ENCODE results near the gene UBE2M.
A peak's percentile ranks its signal among the peaks of the same experiment; 100 is the strongest.

The UBE2M gene

DNA sequence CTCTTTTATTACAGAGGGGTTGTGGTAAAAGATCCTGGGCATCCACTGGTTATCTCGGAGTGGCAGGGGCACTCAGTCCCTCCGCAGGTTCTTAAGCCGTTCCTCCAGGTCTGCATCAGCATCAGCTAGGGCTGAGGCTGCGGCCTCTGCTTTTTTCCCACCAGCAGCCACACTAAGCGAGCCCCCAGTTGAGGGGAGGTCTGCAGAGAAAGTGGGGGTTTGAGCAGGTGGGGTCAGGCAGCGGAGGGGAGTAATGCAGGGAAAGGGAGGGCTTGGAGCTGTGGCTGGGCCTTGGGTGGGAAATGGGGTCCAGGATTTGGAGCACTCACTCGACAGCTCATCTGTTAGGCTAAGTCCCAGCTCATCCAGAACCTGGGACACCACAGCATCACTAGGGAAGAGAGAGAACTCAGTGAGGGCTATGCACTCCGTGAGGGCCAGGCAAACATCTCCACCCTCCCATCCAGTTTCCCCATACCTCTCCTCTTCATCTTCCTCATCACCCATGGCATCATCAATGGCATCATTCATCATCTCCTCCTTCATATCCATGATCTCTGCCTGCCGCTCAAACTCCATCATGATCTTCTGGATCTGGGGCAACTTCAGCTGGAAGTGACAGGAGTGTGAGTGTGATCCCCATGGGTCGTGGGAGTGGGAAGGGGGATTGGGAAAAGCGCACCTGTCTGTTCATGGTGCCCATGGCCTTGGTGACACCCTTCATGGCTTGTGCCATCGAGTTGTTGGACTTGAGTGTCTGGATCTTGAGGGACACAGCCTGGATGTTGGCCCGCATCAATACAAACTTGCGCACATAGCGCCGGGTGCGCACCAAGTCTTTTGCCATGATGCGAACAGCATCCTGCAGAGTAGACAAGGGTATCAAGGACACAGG lies 6.6 kb downstream of the UBE2M start:
- Histone ChIP-seq H3K27ac (ENCODE audit: low read length) (no peak overlapping the region), H3K9me3 (ENCODE audit: insufficient read depth, low read depth, low read length) (no peaks in the 10 kb centered on the region), H3K4me3 (ENCODE audit: low read length) (no peak overlapping the region), H3K9ac (ENCODE audit: low read depth, low read length) (no peak overlapping the region), H3K36me3 (ENCODE audit: insufficient read depth, low read depth, low read length) (peaks cover 72% of the 10 kb centered on the region), H3K4me1 (ENCODE audit: insufficient read depth, low read length) (peaks cover 4% of the 10 kb centered on the region; the same call in 1 of the 2 replicates), H3K27me3 (ENCODE audit: insufficient read depth, low read length) (no peaks in the 10 kb centered on the region)

DNA sequence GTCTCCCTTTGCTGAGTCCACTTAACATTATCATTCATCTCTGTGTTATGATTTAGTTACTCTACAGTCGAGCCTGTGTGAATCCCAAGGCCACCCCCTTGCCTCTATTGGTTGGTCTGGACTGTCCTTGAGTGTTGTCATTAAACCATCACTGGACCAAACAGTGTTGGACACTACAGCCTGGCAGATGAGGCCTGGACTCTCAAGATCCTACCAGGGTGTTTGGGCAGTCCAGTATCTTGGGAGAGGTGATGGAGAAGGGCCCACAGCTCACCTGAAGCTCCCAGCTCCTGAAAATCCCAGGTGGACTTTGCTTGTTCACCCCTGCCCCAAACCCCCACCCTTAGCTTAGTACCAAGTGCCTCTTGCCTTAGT lies 7.3 kb downstream of the UBE2M start:
- Histone ChIP-seq H3K4me3 (ENCODE audit: low read length) (no peak overlapping the region), H3K27ac (ENCODE audit: low read length) (no peak overlapping the region), H3K9ac (ENCODE audit: low read depth, low read length) (no peak overlapping the region), H3K36me3 (ENCODE audit: insufficient read depth, low read depth, low read length) (peaks cover 72% of the 10 kb centered on the region), H3K27me3 (ENCODE audit: insufficient read depth, low read length) (no peaks in the 10 kb centered on the region), H3K9me3 (ENCODE audit: insufficient read depth, low read depth, low read length) (no peaks in the 10 kb centered on the region), H3K4me1 (ENCODE audit: insufficient read depth, low read length) (peaks cover 9% of the 10 kb centered on the region)

DNA sequence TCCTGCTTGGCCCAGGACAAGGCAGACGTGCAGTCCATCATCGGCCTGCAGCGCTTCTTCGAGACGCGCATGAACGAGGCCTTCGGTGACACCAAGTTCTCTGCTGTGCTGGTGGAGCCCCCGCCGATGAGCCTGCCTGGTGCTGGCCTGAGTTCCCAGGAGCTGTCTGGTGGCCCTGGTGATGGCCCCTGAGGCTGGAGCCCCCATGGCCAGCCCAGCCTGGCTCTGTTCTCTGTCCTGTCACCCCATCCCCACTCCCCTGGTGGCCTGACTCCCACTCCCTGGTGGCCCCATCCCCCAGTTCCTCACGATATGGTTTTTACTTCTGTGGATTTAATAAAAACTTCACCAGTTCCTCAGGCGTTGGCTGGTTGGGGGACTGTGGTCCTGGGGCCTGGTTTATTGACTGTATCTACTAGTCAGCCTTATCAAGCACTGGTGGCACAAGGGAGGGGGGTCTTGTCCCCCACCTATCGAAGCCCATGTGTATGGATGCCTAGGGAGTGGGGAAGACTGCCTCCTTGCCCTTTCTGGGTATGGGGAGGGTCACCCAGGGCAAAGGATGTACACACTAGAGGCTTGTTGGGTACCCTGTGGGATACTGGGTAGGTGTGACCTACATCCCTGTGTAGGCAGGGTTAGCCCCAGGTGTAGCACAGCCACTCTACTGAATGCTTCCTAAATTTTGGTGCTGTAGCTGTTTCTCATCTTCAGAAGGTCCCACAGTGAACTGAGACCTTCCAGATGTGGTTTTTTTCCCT lies 7.9 kb downstream of the UBE2M start:
- Histone ChIP-seq H3K4me3 (ENCODE audit: low read length) (no peak overlapping the region), H3K9ac (ENCODE audit: low read depth, low read length) (no peak overlapping the region), H3K4me1 (ENCODE audit: insufficient read depth, low read length) (peaks cover 12% of the 10 kb centered on the region), H3K9me3 (ENCODE audit: insufficient read depth, low read depth, low read length) (no peaks in the 10 kb centered on the region), H3K36me3 (ENCODE audit: insufficient read depth, low read depth, low read length) (peaks cover 75% of the 10 kb centered on the region), H3K27ac (ENCODE audit: low read length) (no peak overlapping the region), H3K27me3 (ENCODE audit: insufficient read depth, low read length) (no peaks in the 10 kb centered on the region)

DNA sequence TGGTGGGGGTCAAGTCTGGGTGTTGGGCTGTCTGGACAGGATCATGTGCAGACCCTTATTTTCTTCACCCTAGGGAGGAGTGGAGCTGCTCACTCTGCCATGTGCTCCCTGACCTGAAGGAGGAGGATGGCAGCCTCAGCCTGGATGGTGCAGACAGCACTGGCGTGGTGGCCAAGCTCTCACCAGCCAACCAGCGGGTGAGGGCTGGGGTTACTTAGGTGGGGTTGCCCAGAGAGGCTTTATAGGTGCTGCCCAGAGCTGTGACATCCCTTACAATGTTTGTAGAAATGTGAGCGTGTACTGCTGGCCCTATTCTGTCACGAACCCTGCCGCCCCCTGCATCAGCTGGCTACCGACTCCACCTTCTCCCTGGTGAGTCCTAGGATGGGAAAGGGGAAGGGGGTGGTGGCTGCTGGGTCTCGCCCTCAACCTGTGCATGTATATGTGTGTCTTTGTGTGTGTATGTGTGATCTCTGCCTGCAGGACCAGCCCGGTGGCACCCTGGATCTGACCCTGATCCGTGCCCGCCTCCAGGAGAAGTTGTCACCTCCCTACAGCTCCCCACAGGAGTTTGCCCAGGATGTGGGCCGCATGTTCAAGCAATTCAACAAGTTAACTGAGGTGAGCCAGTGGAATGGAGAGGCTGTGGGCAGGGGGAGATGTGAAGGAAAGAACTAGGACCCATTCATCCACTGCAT lies 8.6 kb downstream of the UBE2M start:
- Histone ChIP-seq H3K27me3 (ENCODE audit: insufficient read depth, low read length) (no peaks in the 10 kb centered on the region), H3K27ac (ENCODE audit: low read length) (no peak overlapping the region), H3K9me3 (ENCODE audit: insufficient read depth, low read depth, low read length) (no peaks in the 10 kb centered on the region), H3K4me1 (ENCODE audit: insufficient read depth, low read length) (peaks cover 12% of the 10 kb centered on the region), H3K4me3 (ENCODE audit: low read length) (no peak overlapping the region), H3K9ac (ENCODE audit: low read depth, low read length) (no peak overlapping the region), H3K36me3 (ENCODE audit: insufficient read depth, low read depth, low read length) (peaks cover 82% of the 10 kb centered on the region)

DNA sequence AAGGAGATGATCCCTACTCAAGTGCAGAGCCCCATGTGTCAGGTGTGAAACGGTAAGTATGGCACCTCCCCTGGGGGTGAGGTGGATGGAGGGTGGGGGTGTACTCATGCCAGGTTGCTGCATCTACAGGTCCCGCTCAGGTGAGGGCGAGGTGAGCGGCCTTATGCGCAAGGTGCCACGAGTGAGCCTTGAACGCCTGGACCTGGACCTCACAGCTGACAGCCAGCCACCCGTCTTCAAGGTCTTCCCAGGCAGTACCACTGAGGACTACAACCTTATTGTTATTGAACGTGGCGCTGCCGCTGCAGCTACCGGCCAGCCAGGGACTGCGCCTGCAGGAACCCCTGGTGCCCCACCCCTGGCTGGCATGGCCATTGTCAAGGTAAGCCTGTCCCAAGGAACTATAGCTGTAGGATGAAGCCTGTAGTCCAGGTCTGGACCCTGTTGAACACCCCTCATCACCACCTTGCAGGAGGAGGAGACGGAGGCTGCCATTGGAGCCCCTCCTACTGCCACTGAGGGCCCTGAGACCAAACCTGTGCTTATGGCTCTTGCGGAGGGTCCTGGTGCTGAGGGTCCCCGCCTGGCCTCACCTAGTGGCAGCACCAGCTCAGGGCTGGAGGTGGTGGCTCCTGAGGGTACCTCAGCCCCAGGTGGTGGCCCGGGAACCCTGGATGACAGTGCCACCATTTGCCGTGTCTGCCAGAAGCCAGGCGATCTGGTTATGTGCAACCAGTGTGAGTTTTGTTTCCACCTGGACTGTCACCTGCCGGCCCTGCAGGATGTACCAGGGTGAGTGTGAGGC lies 9.3 kb downstream of the UBE2M start:
- Histone ChIP-seq H3K9me3 (ENCODE audit: insufficient read depth, low read depth, low read length) (no peaks in the 10 kb centered on the region), H3K27me3 (ENCODE audit: insufficient read depth, low read length) (no peaks in the 10 kb centered on the region), H3K9ac (ENCODE audit: low read depth, low read length) (no peak overlapping the region), H3K36me3 (ENCODE audit: insufficient read depth, low read depth, low read length) (peaks cover 82% of the 10 kb centered on the region), H3K4me1 (ENCODE audit: insufficient read depth, low read length) (peaks cover 12% of the 10 kb centered on the region), H3K27ac (ENCODE audit: low read length) (no peak overlapping the region), H3K4me3 (ENCODE audit: low read length) (no peak overlapping the region)

DNA sequence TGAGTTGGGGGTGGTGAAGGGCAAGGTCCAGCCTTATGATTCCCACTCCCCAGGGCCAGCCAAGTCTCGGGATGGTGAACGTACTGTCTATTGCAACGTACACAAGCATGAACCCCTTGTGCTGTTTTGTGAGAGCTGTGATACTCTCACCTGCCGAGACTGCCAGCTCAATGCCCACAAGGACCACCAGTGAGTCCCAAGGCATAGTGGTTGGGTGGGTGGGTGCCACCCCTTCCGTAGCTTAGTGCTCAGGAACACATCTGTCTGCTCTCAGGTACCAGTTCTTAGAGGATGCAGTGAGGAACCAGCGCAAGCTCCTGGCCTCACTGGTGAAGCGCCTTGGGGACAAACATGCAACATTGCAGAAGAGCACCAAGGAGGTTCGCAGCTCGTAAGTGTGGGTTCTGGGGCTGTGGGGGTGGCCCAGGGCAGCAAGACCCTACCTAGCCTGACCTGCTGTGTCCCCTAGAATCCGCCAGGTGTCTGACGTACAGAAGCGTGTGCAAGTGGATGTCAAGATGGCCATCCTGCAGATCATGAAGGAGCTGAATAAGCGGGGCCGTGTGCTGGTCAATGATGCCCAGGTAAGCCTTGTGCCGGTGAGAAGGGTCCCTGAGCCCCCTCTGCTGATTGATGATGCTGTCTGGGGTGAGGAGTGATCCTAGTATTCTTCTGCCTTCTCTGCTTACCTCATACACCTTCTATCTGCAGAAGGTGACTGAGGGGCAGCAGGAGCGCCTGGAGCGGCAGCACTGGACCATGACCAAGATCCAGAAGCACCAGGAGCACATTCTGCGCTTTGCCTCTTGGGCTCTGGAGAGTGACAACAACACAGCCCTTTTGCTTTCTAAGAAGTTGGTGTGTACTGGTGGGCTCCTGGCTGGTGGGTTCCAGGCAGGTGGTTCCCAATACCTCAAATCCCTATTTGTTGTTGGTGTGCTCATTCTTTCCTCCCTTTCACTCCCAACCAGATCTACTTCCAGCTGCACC lies 10.8 kb downstream of the UBE2M start:
- H3K36me3 ChIP-seq (ENCODE audit: insufficient read depth, low read depth, low read length) = peaks cover 78% of the 10 kb centered on the region
- H3K9ac ChIP-seq (ENCODE audit: low read depth, low read length) = no peak overlapping the region
- peaks cover 9% of the 10 kb centered on the region for H3K4me1 ChIP-seq (ENCODE audit: insufficient read depth, low read length)
- no peaks in the 10 kb centered on the region for H3K9me3 ChIP-seq (ENCODE audit: insufficient read depth, low read depth, low read length)
- no peak overlapping the region for H3K27ac ChIP-seq (ENCODE audit: low read length)
- H3K27me3 ChIP-seq (ENCODE audit: insufficient read depth, low read length) = peaks cover 2% of the 10 kb centered on the region
- H3K4me3 ChIP-seq (ENCODE audit: low read length) = peak overlapping the region; percentile 7; the same call in 1 of the 2 replicates

DNA sequence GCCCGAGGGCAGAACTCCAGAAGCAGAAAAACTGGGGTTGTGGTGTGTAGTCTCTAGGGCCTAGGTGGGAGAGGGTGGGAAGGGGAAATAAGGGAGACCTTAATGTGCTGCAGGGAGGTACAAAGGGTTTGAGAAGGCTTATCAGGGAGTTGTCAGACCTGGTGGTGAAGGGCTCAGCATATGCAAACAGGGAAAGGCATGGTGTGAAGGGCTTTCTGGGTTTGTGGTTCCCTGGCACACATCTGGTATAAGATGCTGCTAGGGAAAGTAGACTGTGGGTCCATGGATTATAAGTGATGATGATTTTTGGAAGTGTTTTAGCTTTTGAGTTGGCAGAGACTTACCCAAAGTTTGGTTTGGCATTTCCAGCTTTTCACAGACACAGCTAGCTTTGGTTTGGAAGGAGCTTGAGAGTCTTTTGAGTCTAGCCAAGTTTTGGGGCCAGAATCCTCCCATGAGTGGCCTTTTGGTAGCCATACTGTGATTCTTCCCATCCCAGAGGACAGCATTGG lies 12.3 kb downstream of the UBE2M start:
- H3K9me3 ChIP-seq (ENCODE audit: insufficient read depth, low read depth, low read length) = no peaks in the 10 kb centered on the region
- H3K27ac ChIP-seq (ENCODE audit: low read length) = no peak overlapping the region
- H3K4me3 ChIP-seq (ENCODE audit: low read length) = peak overlapping the region; percentile 98
- peaks cover 9% of the 10 kb centered on the region for H3K4me1 ChIP-seq (ENCODE audit: insufficient read depth, low read length)
- H3K9ac ChIP-seq (ENCODE audit: low read depth, low read length) = peak overlapping the region; percentile 96
- peaks cover 16% of the 10 kb centered on the region for H3K27me3 ChIP-seq (ENCODE audit: insufficient read depth, low read length)
- peaks cover 62% of the 10 kb centered on the region for H3K36me3 ChIP-seq (ENCODE audit: insufficient read depth, low read depth, low read length)

DNA sequence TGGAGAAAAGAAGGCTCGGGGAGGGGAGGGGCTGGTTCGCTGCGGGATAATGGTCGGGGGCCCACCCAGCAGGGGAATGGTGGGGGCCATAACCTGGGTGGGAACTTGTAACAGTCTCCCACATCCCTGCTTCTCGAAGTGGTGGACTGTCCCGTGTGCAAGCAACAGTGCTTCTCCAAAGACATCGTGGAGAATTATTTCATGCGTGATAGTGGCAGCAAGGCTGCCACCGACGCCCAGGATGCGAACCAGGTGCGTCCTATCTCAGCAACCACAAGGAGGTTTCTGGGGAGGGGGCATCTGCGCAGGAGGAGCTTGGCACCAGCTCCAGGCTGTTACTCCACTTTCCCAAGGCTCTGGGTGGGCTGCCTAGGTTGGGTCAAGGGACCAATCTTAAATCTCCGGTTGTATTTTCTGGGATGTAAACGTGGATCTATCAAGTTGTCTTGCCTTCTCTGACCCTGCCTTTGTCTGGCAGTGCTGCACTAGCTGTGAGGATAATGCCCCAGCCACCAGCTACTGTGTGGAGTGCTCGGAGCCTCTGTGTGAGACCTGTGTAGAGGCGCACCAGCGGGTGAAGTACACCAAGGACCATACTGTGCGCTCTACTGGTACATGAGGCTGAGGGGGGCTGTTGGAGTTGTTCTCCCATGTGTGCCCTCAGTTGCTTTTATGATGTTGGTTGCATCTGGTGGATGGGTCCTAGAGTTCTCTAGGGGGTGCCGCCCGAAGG lies 13.0 kb downstream of the UBE2M start:
- Histone ChIP-seq H3K4me3 (ENCODE audit: low read length) (peak overlapping the region; percentile 98), H3K9ac (ENCODE audit: low read depth, low read length) (peak overlapping the region; percentile 96), H3K9me3 (ENCODE audit: insufficient read depth, low read depth, low read length) (no peaks in the 10 kb centered on the region), H3K27me3 (ENCODE audit: insufficient read depth, low read length) (peaks cover 22% of the 10 kb centered on the region), H3K4me1 (ENCODE audit: insufficient read depth, low read length) (peaks cover 9% of the 10 kb centered on the region), H3K36me3 (ENCODE audit: insufficient read depth, low read depth, low read length) (peaks cover 56% of the 10 kb centered on the region), H3K27ac (ENCODE audit: low read length) (no peak overlapping the region)

DNA sequence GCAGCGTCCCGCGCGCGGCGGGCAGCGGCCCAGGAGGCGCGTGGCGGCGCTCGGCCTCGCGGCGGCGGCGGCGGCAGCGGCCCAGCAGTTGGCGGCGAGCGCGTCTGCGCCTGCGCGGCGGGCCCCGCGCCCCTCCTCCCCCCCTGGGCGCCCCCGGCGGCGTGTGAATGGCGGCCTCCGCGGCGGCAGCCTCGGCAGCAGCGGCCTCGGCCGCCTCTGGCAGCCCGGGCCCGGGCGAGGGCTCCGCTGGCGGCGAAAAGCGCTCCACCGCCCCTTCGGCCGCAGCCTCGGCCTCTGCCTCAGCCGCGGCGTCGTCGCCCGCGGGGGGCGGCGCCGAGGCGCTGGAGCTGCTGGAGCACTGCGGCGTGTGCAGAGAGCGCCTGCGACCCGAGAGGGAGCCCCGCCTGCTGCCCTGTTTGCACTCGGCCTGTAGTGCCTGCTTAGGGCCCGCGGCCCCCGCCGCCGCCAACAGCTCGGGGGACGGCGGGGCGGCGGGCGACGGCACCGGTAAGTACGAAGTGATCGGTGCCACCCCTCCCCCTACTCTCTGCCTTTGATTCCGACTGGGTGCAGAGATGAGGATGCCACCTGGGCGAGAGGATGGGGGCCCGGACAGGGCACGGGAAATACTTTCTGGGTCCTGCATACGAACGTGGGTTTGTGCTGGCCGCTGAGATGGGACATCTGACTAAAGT lies 13.7 kb downstream of the UBE2M start:
- peak overlapping the region; percentile 98 for H3K4me3 ChIP-seq (ENCODE audit: low read length)
- H3K36me3 ChIP-seq (ENCODE audit: insufficient read depth, low read depth, low read length) = peaks cover 49% of the 10 kb centered on the region
- H3K27me3 ChIP-seq (ENCODE audit: insufficient read depth, low read length) = peaks cover 26% of the 10 kb centered on the region
- H3K27ac ChIP-seq (ENCODE audit: low read length) = no peak overlapping the region
- peaks cover 9% of the 10 kb centered on the region for H3K4me1 ChIP-seq (ENCODE audit: insufficient read depth, low read length)
- H3K9ac ChIP-seq (ENCODE audit: low read depth, low read length) = peak overlapping the region; percentile 96
- no peaks in the 10 kb centered on the region for H3K9me3 ChIP-seq (ENCODE audit: insufficient read depth, low read depth, low read length)

Measured in iPS-20b (cell line).